GM12864 (cell line): ENCODE results near the gene MAP3K5.

Experiments
- DNase-seq: peaks from one replicate; pipeline ENCODE4 v3.0.0-alpha.2; 2011; ENCODE audit warnings: low read depth
- H3K4me3 ChIP-seq: 2 replicates; pipeline ENCODE4 v1.5.1; 2011; ENCODE audit warnings: mild to moderate bottlenecking, low read depth, low read length, control low read depth
- CTCF ChIP-seq: IDR thresholded peaks from 2 replicates; pipeline ENCODE4 v1.5.1; 2011; ENCODE audit warnings: low read depth, mild to moderate bottlenecking, moderate library complexity, low read length, control low read depth, inconsistent platforms; ENCODE audit errors: missing control alignments

Gene MAP3K5

GRCh38 chr6:136547871-136548270 is 244.4 kb downstream of the MAP3K5 start:
- TF ChIP-seq CTCF: no peak
- DNase-seq: no peak
- no peak overlapping the region for H3K4me3 ChIP-seq

GRCh38 chr6:136547336-136547735 is 244.9 kb downstream of the MAP3K5 start:
- peak; percentile 62 for TF ChIP-seq CTCF
- no peak overlapping the region for H3K4me3 ChIP-seq
- DNase-seq: no peak

- no peak for TF ChIP-seq CTCF
- H3K4me3 ChIP-seq: no peak overlapping the region
- DNase-seq: no peak
Observed at GRCh38 chr6:136546331-136546730, 245.9 kb downstream of the MAP3K5 start.

- DNase-seq: no peak
- no peak overlapping the region for H3K4me3 ChIP-seq
- no peak for TF ChIP-seq CTCF
Observed at GRCh38 chr6:136544326-136544725, 248.0 kb downstream of the MAP3K5 start.

GRCh38 chr6:136541395-136541794 is 250.9 kb downstream of the MAP3K5 start:
- no peak overlapping the region for H3K4me3 ChIP-seq
- TF ChIP-seq CTCF: no peak
- no peak for DNase-seq

- DNase-seq: no peak
Observed at GRCh38 chr6:136539967-136540652, 252.2 kb downstream of the MAP3K5 start.

More at GRCh38 chr6:136539967-136540652, 252.2 kb downstream of the MAP3K5 start:
- no peak for TF ChIP-seq CTCF
- no peak overlapping the region for H3K4me3 ChIP-seq
